MG63 (cell line): ENCODE data around the gene CSF1. TPM values are rescaled to one million over a fixed set of nuclear protein-coding genes. Genes with fewer than 3 reads are reported as not detected.
A peak's percentile ranks its signal among the peaks of the same experiment; 100 is the strongest.
"Not testable (repeated sequence)": the region's sequence is repeated elsewhere in the genome, so short reads cannot be mapped to it uniquely, and the experiment has no call there.

ENCODE experiments used
- DNase-seq: peaks from one replicate; pipeline ENCODE4 v3.0.0-alpha.2; 2020
- H3K27me3 ChIP-seq: fragments of 250-450 bp; sonication (Bioruptor Pico); 2 replicates; pipeline ENCODE4 v1.5.1; 2020; ENCODE audit warnings: mild to moderate bottlenecking, moderate library complexity
- H3K36me3 ChIP-seq: fragments of 250-450 bp; sonication (Bioruptor Pico); 2 replicates; pipeline ENCODE4 v1.5.1; 2020; ENCODE audit warnings: mild to moderate bottlenecking, moderate library complexity
- H3K4me3 ChIP-seq: fragments of 250-450 bp; sonication (Bioruptor Pico); 2 replicates; pipeline ENCODE4 v1.5.1; 2020; ENCODE audit warnings: mild to moderate bottlenecking, moderate library complexity
- H3K9me3 ChIP-seq: fragments of 250-450 bp; sonication (Bioruptor Pico); 2 replicates; pipeline ENCODE4 v1.5.1; 2020; ENCODE audit warnings: mild to moderate bottlenecking, moderate library complexity
- total RNA-seq: library from RNA; depleted of rRNA; stranded (reverse); fragments of >200 nt; shearing (Covaris generic); gene quantifications from 2 replicates; pipeline ENCODE4 v1.2.3, GENCODE V29; 2014; ENCODE audit warnings: low replicate concordance

CSF1 gene
- total RNA-seq, 1 experiment from 2014 or later: 155 TPM

DNA sequence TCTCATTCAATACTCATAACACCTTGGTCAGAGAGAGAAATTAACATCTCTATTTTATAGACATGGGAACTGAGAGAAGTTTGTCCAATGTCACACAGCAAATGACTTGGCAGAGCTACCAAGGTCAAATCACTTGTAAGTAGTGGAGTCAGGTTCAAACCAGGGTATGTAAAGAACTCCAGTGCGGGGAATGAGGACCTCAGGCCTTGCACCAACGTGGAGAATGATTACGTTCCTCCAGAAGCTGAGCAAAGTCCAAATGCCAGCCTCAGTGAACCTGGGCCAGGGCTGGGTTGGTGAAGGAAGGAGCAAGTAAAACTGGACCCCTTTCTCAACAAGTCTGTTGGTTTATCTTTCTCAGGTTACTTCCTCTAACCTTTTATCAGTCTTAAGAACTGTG, 1.8 kb upstream of the CSF1 start:
- no peak for DNase-seq
- H3K4me3 ChIP-seq: no peak overlapping the region
- no peaks in the 10 kb centered on the region for H3K9me3 ChIP-seq
- H3K36me3 ChIP-seq: peaks cover 28% of the 10 kb centered on the region
- H3K27me3 ChIP-seq: no peaks in the 10 kb centered on the region

DNA sequence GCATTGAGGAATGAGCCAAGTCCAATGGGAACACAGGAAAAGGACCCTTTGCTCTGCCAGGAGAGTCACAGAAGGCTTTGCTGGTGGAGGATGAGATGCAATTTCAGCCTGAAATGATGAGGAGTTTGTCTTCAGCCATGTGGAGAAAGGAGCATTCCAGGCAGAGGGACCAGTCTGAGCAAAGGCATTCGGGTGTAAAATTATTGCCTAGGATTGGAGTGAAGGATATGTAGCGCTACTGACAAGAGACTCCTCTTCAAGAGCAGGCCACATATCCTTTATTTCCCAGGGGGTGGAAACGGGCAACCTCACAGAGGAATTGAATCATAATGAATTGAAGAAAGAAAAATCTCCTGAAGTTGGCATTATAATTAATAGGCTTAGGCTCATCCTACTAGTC, 1.1 kb upstream of the CSF1 start:
- no peak for DNase-seq
- Histone ChIP-seq H3K27me3 (no peaks in the 10 kb centered on the region), H3K9me3 (no peaks in the 10 kb centered on the region), H3K4me3 (no peak overlapping the region), H3K36me3 (peaks cover 34% of the 10 kb centered on the region)

DNA sequence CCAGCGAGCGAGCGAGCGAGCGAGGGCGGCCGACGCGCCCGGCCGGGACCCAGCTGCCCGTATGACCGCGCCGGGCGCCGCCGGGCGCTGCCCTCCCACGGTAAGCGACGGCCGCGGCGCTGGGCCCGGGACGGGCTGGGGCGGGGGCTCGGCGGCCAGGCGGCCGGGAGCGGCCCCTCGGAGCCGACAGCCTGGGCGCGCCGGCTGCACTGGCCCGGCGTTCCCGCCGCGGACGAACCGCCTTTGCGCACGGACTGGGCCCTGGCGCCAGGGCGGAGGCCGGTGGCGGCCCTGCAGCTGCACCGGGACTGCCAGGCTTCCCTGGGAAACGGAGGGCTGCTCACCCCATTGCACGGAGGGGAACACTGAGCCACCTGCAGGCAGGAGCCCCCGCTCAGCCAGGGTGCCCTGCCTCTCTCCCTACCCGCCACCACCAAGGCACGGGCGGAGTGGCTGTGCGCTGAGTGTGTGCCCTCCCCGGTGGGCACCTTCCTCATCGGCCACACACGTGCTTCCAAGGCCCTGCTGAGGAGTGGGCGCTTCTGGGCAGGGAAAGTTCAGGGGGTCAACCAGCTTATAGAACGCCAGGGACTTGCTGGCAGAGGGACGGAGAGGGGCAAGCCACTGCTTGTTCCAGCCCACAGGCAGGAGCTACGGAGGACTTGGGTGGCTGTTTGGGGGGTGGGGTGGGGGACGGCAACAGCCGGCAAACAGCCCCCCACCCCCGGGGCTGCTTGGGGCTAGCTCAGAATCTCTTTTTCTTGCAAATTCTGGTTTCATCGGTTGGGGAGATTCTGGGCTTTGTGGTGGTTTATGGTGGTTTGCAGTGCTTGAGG, 532 bp downstream of the CSF1 start:
- H3K27me3 ChIP-seq: no peaks in the 10 kb centered on the region
- H3K4me3 ChIP-seq: peak overlapping the region; percentile 92
- H3K9me3 ChIP-seq: no peaks in the 10 kb centered on the region
- peaks cover 49% of the 10 kb centered on the region for H3K36me3 ChIP-seq
- DNase-seq: peak; percentile 58

DNA sequence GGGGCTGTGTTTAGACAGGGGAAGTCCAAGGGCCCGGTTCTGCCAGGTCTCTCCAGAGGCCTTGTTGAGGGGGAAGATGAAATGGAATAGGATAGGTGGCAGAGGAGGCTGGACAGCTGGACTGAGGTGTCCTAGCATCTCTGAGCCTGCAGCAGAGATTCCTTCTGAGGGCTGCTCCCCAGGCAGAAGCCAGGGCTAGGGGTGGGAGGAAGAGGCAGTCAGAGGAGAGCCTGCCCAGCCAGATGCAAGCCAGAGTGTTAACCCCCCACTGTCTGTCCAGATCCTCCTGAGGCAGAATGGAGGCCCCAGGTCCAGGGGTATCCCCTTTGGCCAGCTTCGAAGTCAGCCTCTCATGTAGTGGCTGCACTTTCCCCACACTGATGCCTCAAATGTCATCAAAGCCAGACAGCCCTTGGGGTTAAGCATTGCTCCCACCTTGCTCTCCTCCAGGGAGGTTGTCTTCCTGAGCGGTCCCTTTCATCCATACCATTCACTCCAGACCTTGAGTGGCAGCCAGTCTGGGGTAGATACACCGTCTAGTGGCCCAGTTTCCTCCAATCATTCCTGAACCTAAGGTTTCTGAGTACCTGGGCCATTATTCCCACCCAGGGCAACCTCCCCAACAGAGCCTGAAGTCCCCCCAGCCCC, 1.7 kb downstream of the CSF1 start:
- Histone ChIP-seq H3K27me3 (no peaks in the 10 kb centered on the region), H3K9me3 (no peaks in the 10 kb centered on the region), H3K4me3 (peak overlapping the region; percentile 92), H3K36me3 (peaks cover 61% of the 10 kb centered on the region)
- DNase-seq: peak; percentile 68

GRCh38 chr1:109912873-109913272, 2.2 kb downstream of the CSF1 start:
- peak overlapping the region; percentile 92 for H3K4me3 ChIP-seq
- H3K36me3 ChIP-seq: peaks cover 66% of the 10 kb centered on the region
- no peaks in the 10 kb centered on the region for H3K9me3 ChIP-seq
- no peak for DNase-seq
- no peaks in the 10 kb centered on the region for H3K27me3 ChIP-seq

DNA sequence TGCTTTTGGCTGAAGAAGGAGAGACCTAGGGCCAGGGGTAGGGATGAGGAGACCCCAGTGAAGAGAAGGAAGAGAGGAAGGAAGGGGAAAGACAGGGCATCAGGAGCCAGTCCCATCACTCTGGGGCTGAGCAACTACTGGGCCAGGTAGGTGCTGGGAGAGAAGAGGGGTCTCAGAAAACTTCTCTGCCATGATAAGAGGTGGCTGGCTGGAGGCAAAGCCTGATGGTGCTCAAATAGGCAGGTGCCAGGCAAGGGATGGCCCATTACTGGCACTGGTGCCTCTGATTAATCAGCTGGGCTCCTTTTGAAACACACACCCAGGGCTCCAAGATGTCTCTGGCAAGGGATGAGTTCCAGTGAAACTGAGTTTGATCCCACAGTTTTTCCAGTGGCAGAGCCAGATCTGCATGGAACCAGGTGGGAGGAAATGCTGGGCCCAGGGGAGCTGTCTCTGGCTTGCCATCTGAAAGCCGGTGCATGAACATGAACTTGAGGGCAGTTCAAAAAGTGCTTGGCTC, 2.8 kb downstream of the CSF1 start:
- DNase-seq: peak; percentile 75
- peaks cover 72% of the 10 kb centered on the region for H3K36me3 ChIP-seq
- H3K9me3 ChIP-seq: no peaks in the 10 kb centered on the region
- peak overlapping the region; percentile 92 for H3K4me3 ChIP-seq
- no peaks in the 10 kb centered on the region for H3K27me3 ChIP-seq

DNA sequence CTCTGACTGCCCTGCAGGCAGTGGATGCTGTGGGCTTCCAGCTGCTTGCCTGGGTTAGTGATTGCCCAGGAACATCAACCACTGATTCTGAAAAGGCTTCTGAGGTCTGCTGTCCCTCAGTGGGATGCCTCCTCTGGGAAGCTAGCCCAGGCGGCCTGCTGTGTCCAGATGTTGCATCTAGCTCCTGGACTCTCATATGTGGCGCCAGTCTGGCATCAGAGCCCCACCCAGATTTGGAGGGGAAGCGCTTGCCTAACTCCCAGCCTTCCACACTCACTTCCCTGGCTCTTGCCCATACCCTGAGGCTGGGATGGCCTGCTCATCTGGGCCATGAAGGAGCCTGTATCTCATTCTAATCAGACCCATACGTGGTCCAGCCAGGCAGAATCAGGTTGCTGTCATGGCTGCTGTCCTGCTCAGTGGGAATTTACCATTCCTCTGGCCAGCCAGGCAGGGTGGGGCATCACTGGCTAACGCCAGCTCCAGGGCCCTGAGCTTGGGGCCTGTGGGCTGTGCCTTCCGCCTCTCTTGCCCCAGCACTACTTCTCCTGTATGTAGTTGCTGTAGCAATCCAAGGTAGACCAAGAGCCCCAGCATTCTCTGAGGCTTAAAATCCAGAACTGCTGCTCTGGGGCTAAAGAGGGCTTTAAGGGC, 4.1 kb downstream of the CSF1 start:
- peaks cover 85% of the 10 kb centered on the region for H3K36me3 ChIP-seq
- H3K9me3 ChIP-seq: no peaks in the 10 kb centered on the region
- H3K27me3 ChIP-seq: no peaks in the 10 kb centered on the region
- H3K4me3 ChIP-seq: peak overlapping the region; percentile 92
- DNase-seq: peak; percentile 100

DNA sequence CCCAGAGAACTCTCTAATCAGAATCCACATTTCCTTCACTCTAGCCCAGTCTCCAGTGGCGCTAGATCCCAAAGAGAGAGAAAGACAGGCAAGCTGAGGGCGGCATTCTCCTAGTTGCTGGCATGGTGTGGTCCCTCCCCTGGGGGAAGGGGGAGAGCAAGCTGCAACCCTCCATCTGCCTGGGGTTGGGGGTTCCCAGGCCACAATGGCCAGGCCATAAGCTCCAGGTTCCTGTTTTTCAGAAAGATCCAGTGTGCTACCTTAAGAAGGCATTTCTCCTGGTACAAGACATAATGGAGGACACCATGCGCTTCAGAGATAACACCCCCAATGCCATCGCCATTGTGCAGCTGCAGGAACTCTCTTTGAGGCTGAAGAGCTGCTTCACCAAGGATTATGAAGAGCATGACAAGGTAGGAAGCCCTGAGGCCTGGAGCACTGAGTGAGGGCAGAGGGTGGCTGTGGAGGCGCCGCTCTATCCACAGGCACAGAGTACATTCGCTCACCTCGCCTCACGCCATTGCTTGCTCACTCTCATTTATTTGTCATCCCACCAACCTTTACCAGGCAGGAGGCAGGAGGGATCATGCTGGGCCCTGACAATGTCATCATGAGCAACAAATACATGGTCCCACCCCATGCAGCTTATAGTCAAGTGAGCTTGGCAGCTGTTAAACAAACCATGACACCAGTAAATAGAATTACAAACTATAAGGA, 6.6 kb downstream of the CSF1 start:
- H3K27me3 ChIP-seq: no peaks in the 10 kb centered on the region
- no peaks in the 10 kb centered on the region for H3K9me3 ChIP-seq
- no peak for DNase-seq
- peaks cover 98% of the 10 kb centered on the region for H3K36me3 ChIP-seq
- H3K4me3 ChIP-seq: no peak overlapping the region

GRCh38 chr1:109917768-109918606, 7.3 kb downstream of the CSF1 start:
- Histone ChIP-seq H3K4me3 (no peak overlapping the region), H3K27me3 (no peaks in the 10 kb centered on the region), H3K36me3 (peaks cover 98% of the 10 kb centered on the region), H3K9me3 (no peaks in the 10 kb centered on the region)
- no peak for DNase-seq

DNA sequence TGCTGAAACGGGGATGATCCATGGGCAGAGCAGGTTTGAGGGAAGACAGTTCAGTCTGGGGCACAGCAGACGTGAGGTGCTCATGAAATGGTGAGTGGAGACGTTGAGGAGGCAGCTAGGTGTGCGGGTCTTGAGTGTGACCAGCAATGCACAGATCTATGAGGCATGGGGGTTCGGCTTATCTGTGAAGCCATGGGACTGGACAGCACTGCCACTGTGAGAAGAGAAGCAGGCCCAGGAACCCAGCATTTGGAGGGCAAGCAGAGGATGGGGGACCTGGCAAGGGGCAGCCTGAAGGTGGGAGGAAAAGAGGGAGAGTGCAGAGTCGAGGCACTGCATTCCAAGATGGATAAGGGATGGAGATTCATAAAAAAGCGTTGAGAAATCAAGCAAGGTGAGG, 8.0 kb downstream of the CSF1 start:
- Histone ChIP-seq H3K27me3 (no peaks in the 10 kb centered on the region), H3K4me3 (no peak overlapping the region), H3K36me3 (peaks cover 98% of the 10 kb centered on the region), H3K9me3 (no peaks in the 10 kb centered on the region)
- no peak for DNase-seq

- peaks cover 98% of the 10 kb centered on the region for H3K36me3 ChIP-seq
Observed at GRCh38 chr1:109919303-109919702, 8.7 kb downstream of the CSF1 start.

GRCh38 chr1:109920391-109920790, 9.7 kb downstream of the CSF1 start:
- peaks cover 100% of the 10 kb centered on the region for H3K36me3 ChIP-seq
- H3K4me3 ChIP-seq, H3K27me3 ChIP-seq, DNase-seq, H3K9me3 ChIP-seq: not testable (repeated sequence)

More at GRCh38 chr1:109919303-109919702, 8.7 kb downstream of the CSF1 start:
- Histone ChIP-seq H3K27me3 (no peaks in the 10 kb centered on the region), H3K4me3 (no peak overlapping the region), H3K9me3 (no peaks in the 10 kb centered on the region)
- no peak for DNase-seq

- Histone ChIP-seq H3K4me3 (no peak overlapping the region), H3K36me3 (peaks cover 100% of the 10 kb centered on the region), H3K27me3 (no peaks in the 10 kb centered on the region), H3K9me3 (peaks cover 7% of the 10 kb centered on the region)
- DNase-seq: no peak
Observed at GRCh38 chr1:109922326-109922725, 11.7 kb downstream of the CSF1 start.

DNA sequence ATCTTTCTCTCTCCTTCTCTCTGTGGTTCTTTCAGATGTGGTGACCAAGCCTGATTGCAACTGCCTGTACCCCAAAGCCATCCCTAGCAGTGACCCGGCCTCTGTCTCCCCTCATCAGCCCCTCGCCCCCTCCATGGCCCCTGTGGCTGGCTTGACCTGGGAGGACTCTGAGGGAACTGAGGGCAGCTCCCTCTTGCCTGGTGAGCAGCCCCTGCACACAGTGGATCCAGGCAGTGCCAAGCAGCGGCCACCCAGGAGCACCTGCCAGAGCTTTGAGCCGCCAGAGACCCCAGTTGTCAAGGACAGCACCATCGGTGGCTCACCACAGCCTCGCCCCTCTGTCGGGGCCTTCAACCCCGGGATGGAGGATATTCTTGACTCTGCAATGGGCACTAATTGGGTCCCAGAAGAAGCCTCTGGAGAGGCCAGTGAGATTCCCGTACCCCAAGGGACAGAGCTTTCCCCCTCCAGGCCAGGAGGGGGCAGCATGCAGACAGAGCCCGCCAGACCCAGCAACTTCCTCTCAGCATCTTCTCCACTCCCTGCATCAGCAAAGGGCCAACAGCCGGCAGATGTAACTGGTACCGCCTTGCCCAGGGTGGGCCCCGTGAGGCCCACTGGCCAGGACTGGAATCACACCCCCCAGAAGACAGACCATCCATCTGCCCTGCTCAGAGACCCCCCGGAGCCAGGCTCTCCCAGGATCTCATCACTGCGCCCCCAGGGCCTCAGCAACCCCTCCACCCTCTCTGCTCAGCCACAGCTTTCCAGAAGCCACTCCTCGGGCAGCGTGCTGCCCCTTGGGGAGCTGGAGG, 12.7 kb downstream of the CSF1 start:
- H3K36me3 ChIP-seq: peaks cover 100% of the 10 kb centered on the region
- no peak for DNase-seq
- no peak overlapping the region for H3K4me3 ChIP-seq
- peaks cover 7% of the 10 kb centered on the region for H3K9me3 ChIP-seq
- H3K27me3 ChIP-seq: no peaks in the 10 kb centered on the region

DNA sequence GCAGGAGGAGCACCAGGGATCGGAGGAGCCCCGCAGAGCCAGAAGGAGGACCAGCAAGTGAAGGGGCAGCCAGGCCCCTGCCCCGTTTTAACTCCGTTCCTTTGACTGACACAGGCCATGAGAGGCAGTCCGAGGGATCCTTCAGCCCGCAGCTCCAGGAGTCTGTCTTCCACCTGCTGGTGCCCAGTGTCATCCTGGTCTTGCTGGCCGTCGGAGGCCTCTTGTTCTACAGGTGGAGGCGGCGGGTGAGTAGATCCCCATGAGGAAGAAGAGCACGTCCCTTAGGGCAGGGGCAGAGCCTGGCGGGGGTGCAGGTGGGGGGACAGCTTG, 13.3 kb downstream of the CSF1 start:
- Histone ChIP-seq H3K27me3 (no peaks in the 10 kb centered on the region), H3K36me3 (peaks cover 100% of the 10 kb centered on the region), H3K4me3 (no peak overlapping the region), H3K9me3 (peaks cover 7% of the 10 kb centered on the region)
- no peak for DNase-seq
